Occipital lobe (tissue), 2 donors: ENCODE measurements around the gene KLC1. TPM values are rescaled to one million over a fixed set of nuclear protein-coding genes. Genes with fewer than 3 reads are reported as not detected.
"Not testable (repeated sequence)": the region's sequence is repeated elsewhere in the genome, so short reads cannot be mapped to it uniquely, and the experiment has no call there.

Experiments used
- DNase-seq: peaks from one replicate; lab custom pipeline; 2025; lab: John Stamatoyannopoulos, UW
- total RNA-seq: library from RNA; depleted of rRNA; stranded (reverse); fragments of >200 nt; gene quantifications from one replicate; pipeline ENCODE4 v1.2.3, GENCODE V29; 2014

KLC1 gene
- total RNA-seq, 1 donor from 2014 or later = 355 TPM

DNA sequence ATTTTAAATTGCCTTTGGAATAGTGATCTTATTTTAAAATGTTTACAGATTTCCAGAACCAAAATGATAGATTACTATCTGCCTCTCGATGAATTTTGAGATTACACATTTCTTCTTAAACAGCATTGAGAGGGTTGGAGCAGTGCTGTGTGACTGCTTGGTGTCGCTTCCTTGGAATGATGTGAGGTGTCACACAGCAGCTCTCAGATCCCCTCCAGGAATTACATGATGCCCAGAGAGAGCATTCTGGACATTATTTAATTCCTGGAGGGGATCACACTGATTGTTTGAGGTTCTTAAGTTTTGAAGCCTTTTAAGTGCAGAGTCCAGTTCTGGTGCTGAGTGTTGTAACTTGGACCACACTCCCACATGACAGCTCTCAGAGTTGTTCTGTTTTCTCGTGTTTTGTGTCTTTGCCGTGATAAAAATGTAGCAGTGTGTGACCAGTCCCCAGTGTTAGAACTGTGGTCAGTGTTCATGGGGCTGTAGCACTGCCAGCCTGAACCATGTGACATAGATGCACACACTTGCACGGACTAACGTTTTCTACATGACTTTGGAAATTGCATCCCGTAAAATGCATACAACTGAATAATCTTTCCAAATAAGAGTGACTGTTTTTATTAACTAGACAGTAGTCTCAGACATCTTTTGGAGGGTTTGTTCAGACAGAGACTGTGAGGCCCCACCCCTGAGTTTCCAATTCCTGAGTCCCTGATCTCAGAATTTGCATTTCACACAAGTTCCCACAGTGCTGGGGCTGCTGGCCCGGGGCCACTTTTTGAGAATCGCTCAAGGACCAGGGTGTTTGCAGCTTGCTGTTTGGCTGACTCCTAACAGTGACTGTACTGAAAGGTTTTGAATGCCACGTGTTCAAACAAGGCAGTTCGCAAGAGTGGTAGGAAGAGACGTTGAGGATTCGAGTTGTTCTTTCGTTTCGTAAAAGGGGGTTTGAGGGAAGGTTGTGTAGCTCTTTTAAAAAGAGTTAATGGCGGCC, 60.2 kb downstream of the KLC1 start:
- no peak for DNase-seq

DNA sequence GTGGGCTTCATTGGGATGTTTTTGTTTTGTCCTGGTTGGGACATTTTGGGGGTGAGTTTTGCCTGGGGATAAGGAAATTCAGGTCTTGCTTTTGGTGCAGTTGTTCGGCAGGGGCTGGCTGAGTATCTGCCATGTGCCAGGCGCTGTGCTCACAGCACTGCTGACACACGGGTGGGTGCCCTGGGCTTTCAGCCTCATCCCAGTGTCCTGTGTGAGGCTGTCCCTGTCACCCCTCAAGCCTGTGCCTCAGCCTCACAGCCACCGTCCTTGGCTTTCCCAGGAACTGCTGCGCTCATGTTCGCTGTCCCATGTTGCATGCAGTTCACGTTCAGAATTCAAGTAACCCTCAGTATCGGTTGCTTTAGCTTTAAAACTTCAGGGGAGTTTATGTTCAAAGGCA, 61.3 kb downstream of the KLC1 start:
- no peak for DNase-seq

- not testable (repeated sequence) for DNase-seq
These were observed 62.6 kb downstream of the KLC1 start for GRCh38 chr14:103691655-103692054.

GRCh38 chr14:103692159-103692558, 63.1 kb downstream of the KLC1 start:
- no peak for DNase-seq

GRCh38 chr14:103692871-103693270, 63.9 kb downstream of the KLC1 start:
- DNase-seq = no peak

GRCh38 chr14:103693515-103693914, 64.5 kb downstream of the KLC1 start:
- DNase-seq = no peak

DNA sequence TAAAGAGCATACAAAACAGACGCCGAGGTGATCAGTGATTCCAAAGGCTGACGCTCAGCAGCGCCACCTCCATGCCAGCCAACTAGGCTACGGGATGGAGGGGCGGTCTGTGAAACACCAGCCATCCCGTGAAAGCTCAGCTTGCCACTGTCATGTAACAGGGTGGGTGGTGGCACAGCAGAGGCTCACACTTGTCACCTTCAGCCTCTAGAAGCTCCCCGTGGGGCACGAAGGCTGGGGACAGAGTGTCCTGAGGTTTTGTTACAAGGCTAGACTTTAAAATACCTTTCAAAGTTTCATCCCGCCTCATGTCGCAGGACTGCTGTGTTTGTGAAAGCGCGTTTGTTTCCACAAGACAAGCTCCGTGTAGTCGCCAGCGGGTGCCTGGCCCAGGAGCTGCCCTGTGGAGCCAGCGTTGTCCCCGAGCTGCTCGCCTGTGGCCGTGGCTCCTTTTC, 65.6 kb downstream of the KLC1 start:
- DNase-seq = no peak

GRCh38 chr14:103695296-103696069, 66.5 kb downstream of the KLC1 start:
- no peak for DNase-seq

- DNase-seq = no peak
These were observed 67.0 kb downstream of the KLC1 start for GRCh38 chr14:103696070-103696402.

DNA sequence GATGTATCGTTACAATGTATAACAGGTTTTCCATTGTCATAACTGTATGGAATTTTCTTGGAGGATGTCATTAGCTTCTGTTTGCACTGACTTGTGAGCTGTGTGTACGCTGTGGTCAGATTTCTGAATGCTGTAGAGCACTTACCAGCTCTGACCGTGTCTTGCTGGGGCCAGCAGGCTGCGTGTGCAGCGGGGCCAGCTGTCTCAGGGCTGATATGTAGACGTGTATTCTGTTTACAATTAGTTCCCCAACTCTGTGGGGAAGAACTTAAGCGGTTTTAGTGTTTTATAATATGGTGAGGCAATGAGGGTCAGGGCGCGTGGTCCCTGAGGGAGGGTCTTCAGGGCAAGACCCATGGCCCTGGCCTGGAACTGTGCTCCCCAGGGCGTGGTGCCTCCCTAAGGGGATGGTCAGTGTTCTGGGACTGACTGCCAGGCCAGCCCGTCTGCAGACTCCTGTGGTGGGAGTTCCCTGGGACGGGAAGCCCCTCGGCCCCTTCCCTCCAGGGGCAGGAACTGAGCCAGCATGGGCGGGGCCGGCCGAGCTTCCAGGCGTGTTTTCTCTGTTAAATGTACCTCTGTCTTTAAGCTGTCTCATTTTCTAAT, 67.6 kb downstream of the KLC1 start:
- no peak for DNase-seq

GRCh38 chr14:103697206-103697602, 68.2 kb downstream of the KLC1 start:
- no peak for DNase-seq

DNA sequence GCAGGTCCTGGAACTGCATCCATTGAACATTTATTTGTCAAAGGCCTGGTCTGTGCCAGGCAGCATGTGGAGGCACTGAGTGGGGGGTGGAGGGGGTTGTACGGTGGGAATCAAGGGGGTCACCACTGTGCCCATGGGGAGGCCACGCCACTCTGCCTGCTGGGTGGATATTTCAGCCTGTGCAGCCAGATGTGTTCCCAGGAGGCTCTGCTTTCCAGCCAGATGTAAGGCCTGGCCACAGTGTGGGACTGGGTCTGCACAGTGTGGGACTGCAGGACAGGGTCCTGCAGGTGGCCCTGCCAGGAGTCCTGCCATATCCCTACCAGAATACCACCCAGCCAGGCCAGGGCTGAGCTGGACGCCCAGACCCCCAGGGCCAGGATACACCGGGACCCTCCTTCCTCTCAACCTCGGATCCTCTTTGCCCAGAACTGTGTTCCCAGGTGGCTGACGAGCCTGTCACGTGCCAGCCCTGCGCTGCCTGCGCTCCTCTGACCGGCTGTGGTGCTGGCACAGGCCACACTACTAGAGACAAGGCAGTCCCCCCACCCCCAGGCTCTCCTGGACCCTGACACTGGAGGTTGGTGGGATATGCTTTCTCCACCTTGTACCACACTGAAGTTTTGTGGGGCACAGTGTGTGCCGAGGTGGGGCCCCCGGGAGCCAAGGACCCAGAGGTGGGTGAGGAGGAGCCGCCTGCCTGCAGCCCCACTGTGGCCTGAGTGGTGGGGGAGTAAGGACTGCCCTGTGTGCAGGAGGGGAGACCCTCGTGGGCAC, 68.8 kb downstream of the KLC1 start:
- no peak for DNase-seq

- no peak for DNase-seq
These were observed 69.6 kb downstream of the KLC1 start for GRCh38 chr14:103698380-103699260.

- no peak for DNase-seq
These were observed 70.2 kb downstream of the KLC1 start for GRCh38 chr14:103699261-103699661.

DNA sequence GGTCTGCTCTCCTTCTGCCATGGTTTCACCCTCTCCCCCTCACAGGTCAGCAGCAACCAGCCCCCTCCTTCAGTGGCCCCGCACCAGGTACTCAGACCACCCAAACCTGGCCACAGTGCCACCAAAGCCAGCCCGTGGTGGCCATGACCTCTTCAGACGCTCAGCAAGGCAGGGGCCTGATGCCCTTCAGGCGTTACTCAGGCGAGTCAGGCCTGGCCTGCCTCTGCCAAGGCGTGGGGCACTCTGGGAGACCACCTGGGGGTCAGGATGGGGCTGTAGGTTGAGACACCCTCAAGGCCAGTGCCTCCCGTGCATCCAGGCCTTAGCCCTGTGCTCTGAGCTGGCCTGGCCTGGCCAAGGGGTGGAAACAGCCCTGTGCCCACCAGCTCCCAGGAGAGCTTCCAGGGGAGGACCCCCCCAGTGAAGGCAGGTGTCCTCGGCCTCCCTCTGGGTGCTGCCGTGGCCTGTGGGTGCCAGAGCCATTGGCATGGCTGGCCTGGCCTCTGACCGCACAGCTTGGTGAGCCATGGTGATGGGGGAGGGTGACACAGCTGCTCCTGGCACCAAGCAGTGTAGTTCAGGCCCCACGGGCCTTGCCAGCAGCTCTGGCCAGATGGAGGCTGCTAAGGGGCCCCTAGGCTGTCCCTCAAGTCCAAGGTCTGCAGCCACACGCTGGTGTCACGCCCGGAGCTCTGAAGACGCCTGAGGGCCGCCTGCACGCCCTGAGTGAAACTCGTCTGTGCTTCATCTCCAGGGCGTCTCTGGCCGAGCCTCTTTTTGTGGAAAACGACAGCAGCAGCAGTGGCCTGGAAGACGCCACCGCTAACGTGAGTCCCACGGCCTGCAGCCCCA, 71.1 kb downstream of the KLC1 start:
- DNase-seq = peak; percentile 54

GRCh38 chr14:103700753-103701490, 71.9 kb downstream of the KLC1 start:
- DNase-seq = no peak

GRCh38 chr14:103702095-103702494, 73.1 kb downstream of the KLC1 start:
- no peak for DNase-seq
